NCI-H748 treated with DMSO at 0.1 percent for 48 hours (cell line): ENCODE measurements around the gene CHCHD5.

Experiments
- DNase-seq: peaks from one replicate; lab custom pipeline; 2025; lab: John Stamatoyannopoulos, UW

Gene CHCHD5

DNA sequence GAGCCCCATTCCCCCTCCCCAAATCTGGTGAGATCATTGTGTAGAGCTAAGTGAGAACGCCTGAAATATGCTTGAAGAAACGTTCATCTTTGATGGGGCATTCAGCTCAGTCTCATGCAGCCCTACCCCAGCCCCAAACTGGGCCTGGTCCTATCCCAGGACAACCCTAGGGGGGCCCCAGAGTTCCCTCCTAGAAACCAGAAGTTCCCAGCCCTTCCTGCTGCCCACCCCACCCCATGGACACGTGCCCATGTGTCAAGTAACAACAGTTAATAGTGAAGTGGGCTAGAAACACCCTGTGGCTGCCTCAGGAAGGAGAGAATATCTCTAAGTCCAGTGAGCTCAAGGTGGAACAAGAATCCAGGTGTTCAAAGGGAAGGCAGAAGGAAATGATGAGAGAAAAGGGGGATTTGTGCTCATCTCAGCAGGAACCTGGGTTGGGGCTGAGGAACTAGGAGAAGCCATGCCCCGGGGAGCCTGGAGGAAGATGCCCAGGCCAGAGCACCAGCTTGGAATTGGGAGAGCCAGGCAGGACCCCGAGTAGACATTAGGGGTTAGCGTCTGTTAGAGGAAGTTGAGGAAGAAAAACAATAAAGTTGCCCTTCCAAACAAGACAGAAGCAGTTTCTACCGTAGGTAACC, 41.2 kb downstream of the CHCHD5 start:
- DNase-seq: no peak

DNA sequence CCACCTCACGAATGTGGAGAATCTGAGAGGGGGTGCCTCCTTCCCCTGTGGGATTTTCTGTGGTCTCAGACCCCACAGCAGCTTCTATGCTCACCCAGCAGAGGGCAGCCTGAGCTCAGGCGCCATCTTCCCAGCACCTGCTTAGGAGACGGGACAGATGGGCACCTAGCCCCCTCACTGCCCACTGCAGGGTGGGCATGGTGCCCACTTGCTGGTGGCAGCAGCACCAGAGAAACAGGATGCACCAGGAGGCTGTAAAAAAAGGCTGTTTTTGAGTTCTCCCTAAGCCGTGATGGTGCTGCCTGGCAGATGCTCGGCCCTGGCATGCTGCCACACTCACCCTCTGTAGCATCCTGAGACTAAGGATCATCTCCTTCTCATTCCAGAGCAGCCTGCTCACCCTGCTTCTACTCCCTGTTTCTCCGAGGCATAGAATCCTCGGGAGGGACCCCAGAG, 42.2 kb downstream of the CHCHD5 start:
- DNase-seq: no peak

DNA sequence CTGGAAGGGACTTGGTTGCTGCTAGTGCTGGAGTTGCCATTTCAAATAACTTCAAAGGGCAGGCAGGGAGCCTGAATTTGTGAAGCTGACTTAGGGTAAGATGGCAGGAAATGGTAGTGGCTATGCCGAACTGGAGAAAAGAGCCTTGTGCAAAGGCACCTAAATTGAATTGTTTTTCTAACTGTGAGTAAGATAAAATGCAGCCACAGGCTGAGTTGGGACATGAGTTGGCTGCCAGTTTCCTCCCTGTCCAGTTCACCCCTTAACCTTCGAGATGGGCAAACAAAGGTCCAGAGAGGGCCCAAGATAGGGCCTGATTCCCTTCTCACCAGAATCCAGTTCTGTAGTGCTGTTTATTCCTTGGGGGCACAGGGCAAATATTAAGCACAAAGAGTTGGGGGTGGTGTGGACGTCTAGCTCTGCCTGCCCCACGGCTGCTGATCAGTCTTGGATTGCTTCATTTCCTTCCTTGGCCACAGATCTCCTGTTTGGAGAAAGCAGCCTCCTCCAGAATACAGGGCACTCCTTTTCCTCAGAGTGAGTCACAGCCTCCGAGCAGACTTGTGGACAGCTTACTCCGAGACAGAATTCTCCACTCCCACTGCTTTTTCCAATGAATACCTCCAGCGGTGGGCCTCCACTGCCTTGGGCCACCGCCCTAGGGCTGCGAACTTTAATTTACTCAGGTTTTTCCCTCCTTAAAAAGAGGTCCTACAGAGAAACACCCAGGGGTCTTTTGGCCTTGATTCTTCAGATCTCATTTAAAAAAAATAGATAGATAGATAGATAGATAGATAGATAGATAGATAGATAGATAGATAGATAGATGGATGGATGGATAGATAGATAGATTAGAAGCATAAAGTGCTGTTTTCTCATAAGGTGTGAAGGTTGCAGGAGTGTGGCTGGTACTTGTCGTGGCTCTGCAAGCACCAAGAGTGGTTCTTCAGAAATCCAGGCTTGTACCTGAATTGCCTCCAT, 42.9 kb downstream of the CHCHD5 start:
- DNase-seq: no peak

DNA sequence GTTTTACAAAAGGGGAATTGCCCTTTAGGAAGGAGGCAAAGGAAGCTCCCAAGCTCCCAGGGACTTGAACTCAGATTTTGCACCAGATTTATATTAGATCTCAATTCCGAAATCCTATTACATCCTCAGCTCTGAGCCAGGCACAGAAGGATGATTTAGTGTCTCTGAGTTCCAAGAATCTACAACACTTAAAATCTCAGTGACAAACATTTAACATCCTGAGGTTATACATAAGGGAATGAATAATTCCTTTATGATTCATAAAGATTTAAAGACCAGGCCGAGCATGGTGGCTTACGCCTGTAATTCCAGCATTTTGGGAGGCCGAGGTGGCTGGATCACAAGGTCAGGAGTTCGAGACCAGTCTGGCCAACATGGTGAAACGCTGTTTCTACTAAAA, 44.8 kb downstream of the CHCHD5 start:
- no peak for DNase-seq

DNA sequence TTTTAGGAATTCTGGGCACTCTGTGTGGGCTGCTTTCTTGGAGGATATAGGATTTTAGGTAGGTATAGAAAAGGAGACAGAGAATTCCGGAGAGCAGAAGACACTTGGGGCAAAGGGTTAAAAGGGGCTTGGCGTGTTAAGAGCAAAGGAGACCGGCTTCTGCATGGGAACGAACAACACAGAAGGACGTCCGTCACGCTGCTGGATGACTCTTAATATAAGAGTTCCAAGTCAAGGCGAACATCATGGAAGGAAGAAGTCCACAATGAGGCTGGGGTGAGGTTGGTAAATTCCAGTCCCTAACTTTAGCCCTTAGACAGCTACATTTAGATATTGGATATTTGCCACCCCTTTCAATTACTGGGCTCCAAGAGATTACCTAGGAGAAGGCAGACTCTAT, 45.4 kb downstream of the CHCHD5 start:
- no peak for DNase-seq

DNA sequence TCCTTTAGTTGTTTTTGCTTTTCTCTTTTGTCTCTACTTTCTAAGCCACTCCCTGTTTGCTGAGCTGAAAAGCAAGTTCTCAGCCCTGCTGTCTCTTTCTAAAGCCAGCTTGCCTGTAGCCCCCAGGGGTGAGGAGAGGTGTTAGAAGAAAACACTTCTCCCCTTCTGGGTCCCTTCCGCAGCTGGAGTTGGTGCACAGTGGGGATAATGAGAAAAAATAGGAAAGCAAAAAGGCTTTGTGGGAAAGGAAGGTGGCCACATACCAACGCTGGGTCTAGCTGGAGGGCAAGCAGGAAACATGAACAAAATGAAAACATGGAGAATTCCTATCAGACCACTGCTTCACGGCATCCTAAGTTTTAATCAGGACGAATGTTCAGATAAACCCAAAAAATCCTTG, 45.9 kb downstream of the CHCHD5 start:
- no peak for DNase-seq

DNA sequence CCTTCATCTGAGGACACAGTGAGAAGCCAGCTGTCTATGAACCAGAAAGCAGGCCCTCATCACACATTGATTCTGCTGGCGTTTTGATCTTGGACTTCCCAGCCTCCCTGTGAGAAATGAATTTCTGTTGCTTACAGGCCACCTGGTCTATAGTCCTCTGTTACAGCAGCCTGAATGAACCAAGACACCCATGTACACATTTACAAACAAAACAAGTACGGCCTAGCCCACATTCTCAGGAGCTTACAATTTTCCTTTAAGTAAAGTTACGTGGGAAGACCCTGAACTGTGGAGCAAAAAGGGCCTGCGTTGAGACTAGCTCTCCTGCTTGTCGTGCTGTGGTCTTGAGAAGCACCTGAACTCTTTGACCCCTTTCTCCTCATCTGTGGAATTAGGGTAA, 49.3 kb downstream of the CHCHD5 start:
- no peak for DNase-seq

DNA sequence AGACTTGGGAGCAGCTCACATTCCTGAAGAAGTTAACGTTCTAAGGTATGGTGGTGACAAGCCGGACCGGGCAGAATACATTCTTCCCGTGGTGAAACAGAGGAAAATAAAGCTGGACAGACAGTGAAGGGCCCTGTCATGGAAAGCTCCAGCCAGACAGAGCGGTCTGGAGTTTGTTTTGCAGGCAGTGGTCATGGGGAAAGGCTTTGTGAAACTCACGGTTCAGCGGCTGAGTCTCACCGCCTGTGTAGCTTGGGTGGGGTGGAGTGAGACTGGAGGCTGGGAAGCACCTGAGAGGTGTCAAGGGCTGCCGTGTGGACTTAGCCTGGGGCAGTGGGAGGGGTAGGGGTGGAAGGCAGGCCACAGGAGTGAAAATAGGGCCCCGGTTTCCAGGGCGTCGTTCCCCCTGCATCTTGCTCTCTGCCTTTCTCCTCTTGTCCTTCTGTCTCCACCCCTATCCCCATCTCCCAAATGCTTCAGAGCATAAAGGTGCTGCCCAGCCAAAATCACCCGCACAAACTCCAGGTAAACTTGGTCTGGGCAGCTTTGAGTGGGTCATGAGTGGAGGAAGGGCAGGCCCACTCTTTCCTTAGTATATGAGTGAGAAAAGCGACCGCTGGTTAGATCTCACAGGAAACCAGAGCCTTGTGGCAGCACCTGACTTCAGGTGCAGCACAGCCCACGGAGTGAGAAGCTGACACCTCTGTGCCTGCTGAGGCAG, 49.9 kb downstream of the CHCHD5 start:
- DNase-seq: no peak

DNA sequence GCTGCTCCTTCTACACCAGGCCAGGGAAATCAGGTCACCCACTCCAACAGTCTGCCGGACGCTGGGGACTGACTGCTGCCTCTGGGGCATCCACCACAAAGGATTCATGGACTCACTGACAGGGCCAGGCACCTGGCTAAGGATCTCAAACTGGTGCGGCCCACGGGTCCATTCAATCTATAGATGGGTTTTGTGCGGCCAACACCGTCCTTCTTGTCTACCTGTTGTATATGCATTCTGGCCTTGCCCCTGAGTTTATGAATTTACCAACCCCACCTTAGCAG, 50.4 kb downstream of the CHCHD5 start:
- no peak for DNase-seq

DNA sequence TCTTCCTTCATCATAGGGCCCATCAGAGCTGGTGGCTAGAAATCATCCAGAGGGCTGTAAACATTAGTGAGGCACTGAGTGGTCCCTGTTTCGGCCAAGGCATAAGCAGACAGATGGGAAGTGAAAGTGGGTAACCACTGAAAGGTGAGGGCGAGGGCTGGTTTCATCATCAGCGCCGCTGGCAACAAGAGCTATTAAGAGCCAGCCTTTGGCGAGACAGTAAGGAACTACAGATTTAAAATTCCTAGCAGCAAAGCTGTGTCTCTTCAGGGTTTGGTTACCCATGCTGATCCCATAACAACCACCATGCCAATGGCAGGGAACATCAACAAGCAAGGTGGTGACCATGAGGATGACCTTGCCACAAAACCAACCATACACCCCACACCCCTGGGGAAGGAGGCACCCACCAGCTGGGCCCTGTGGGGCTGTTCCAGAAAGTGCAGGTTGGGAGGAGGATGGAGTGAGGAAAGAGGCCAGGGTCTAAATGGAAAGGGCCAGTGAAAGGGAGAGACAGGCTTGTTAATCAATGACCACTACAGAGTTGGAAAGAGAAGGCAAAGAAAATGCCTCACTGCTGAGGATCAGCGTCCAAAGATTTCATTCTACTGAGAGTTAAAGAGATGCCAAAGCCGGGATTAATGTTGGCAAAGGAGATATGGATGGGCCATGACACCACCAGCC, 52.3 kb downstream of the CHCHD5 start:
- no peak for DNase-seq

DNA sequence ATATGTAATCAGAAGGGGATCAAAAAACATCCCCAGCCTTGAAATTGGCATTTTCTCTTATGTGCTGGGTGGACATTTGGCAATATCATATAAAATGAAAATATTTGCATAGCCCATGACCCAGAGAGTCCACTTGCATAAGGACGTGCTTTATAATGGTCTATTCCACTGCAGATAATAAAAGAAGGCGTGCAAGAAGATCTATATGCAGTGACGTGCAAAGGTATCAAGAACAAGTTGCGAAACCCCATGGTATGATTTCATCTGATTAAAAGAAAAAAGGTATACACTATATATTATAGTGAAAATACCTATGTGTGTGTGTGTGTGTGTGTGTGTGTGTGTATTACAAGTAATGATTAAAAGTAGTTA, 52.9 kb downstream of the CHCHD5 start:
- no peak for DNase-seq
